Adipocyte (in vitro differentiated cells): ENCODE results near the gene CALML3.

Experiments used
- DNase-seq: peaks from one replicate; pipeline ENCODE4 v3.0.0-alpha.2; 2015; ENCODE audit warnings: low read depth
- H3K27me3 ChIP-seq: replicated peaks from 2 replicates; pipeline ENCODE4 v1.7.0; 2013; ENCODE audit warnings: mild to moderate bottlenecking, low read length, moderate library complexity; ENCODE audit not compliant: control insufficient read depth, insufficient read depth
- H3K36me3 ChIP-seq: 2 replicates; pipeline ENCODE4 v1.7.0; 2013; ENCODE audit warnings: low read length, mild to moderate bottlenecking, moderate library complexity; ENCODE audit not compliant: control insufficient read depth, insufficient read depth, severe bottlenecking
- H3K4me1 ChIP-seq: 2 replicates; pipeline ENCODE4 v1.7.0; 2013; ENCODE audit warnings: mild to moderate bottlenecking, low read length, moderate library complexity; ENCODE audit not compliant: control insufficient read depth, insufficient read depth
- H3K4me3 ChIP-seq: 2 replicates; pipeline ENCODE4 v1.7.0; 2013; ENCODE audit warnings: mild to moderate bottlenecking, low read length, moderate library complexity
- H3K9ac ChIP-seq: 2 replicates; pipeline ENCODE4 v1.7.0; 2013; ENCODE audit warnings: mild to moderate bottlenecking, low read length, moderate library complexity
- H3K9me3 ChIP-seq: 2 replicates; pipeline ENCODE4 v1.7.0; 2013; ENCODE audit warnings: mild to moderate bottlenecking, low read length, moderate library complexity; ENCODE audit not compliant: control insufficient read depth

Gene CALML3

GRCh38 chr10:5538892-5539651 lies 14.3 kb downstream of the CALML3 start:
- Histone ChIP-seq H3K9ac (no peak overlapping the region), H3K36me3 (no peaks in the 10 kb centered on the region), H3K4me1 (peaks cover 10% of the 10 kb centered on the region), H3K4me3 (no peak overlapping the region), H3K9me3 (peaks cover 28% of the 10 kb centered on the region), H3K27me3 (no peaks in the 10 kb centered on the region)
- DNase-seq = peak; percentile 15

- Histone ChIP-seq H3K27me3 (no peaks in the 10 kb centered on the region), H3K9me3 (peaks cover 32% of the 10 kb centered on the region), H3K4me1 (peaks cover 2% of the 10 kb centered on the region), H3K4me3 (no peak overlapping the region), H3K36me3 (no peaks in the 10 kb centered on the region), H3K9ac (no peak overlapping the region)
- no peak for DNase-seq
Measured at GRCh38 chr10:5540080-5540479, 15.3 kb downstream of the CALML3 start.

- DNase-seq = no peak
- peaks cover 32% of the 10 kb centered on the region for H3K9me3 ChIP-seq
- H3K9ac ChIP-seq = no peak overlapping the region
- no peaks in the 10 kb centered on the region for H3K27me3 ChIP-seq
- no peaks in the 10 kb centered on the region for H3K36me3 ChIP-seq
- H3K4me1 ChIP-seq = peaks cover 7% of the 10 kb centered on the region
- H3K4me3 ChIP-seq = no peak overlapping the region
Measured at GRCh38 chr10:5540891-5541290, 16.1 kb downstream of the CALML3 start.

GRCh38 chr10:5542100-5542499 lies 17.3 kb downstream of the CALML3 start:
- no peak overlapping the region for H3K4me3 ChIP-seq
- H3K4me1 ChIP-seq = peaks cover 17% of the 10 kb centered on the region
- H3K9ac ChIP-seq = no peak overlapping the region
- no peak for DNase-seq
- no peaks in the 10 kb centered on the region for H3K27me3 ChIP-seq
- peaks cover 32% of the 10 kb centered on the region for H3K9me3 ChIP-seq
- H3K36me3 ChIP-seq = no peaks in the 10 kb centered on the region

GRCh38 chr10:5543623-5544022 lies 18.9 kb downstream of the CALML3 start:
- no peaks in the 10 kb centered on the region for H3K36me3 ChIP-seq
- DNase-seq = peak; percentile 26
- no peak overlapping the region for H3K4me3 ChIP-seq
- no peak overlapping the region for H3K9ac ChIP-seq
- peaks cover 30% of the 10 kb centered on the region for H3K4me1 ChIP-seq
- H3K27me3 ChIP-seq = no peaks in the 10 kb centered on the region
- peaks cover 32% of the 10 kb centered on the region for H3K9me3 ChIP-seq

GRCh38 chr10:5544216-5544805 lies 19.6 kb downstream of the CALML3 start:
- Histone ChIP-seq H3K9ac (no peak overlapping the region), H3K9me3 (peaks cover 32% of the 10 kb centered on the region), H3K4me3 (no peak overlapping the region), H3K4me1 (peaks cover 37% of the 10 kb centered on the region), H3K27me3 (no peaks in the 10 kb centered on the region), H3K36me3 (no peaks in the 10 kb centered on the region)
- DNase-seq = no peak

- Histone ChIP-seq H3K36me3 (no peaks in the 10 kb centered on the region), H3K9me3 (peaks cover 32% of the 10 kb centered on the region), H3K4me3 (no peak overlapping the region), H3K9ac (no peak overlapping the region), H3K4me1 (peaks cover 37% of the 10 kb centered on the region), H3K27me3 (no peaks in the 10 kb centered on the region)
- no peak for DNase-seq
Measured at GRCh38 chr10:5545011-5545410, 20.2 kb downstream of the CALML3 start.

GRCh38 chr10:5545426-5545777 lies 20.6 kb downstream of the CALML3 start:
- Histone ChIP-seq H3K4me1 (peaks cover 37% of the 10 kb centered on the region), H3K36me3 (no peaks in the 10 kb centered on the region), H3K9me3 (peaks cover 32% of the 10 kb centered on the region), H3K9ac (no peak overlapping the region), H3K4me3 (no peak overlapping the region), H3K27me3 (no peaks in the 10 kb centered on the region)
- DNase-seq = no peak

GRCh38 chr10:5545778-5546710 lies 21.3 kb downstream of the CALML3 start:
- no peak for DNase-seq
- Histone ChIP-seq H3K27me3 (no peaks in the 10 kb centered on the region), H3K4me3 (no peak overlapping the region), H3K9ac (no peak overlapping the region), H3K36me3 (no peaks in the 10 kb centered on the region), H3K4me1 (peaks cover 37% of the 10 kb centered on the region), H3K9me3 (peaks cover 30% of the 10 kb centered on the region)

- Histone ChIP-seq H3K4me1 (peaks cover 37% of the 10 kb centered on the region), H3K9ac (no peak overlapping the region), H3K36me3 (no peaks in the 10 kb centered on the region), H3K4me3 (no peak overlapping the region), H3K9me3 (peaks cover 20% of the 10 kb centered on the region), H3K27me3 (no peaks in the 10 kb centered on the region)
- DNase-seq = no peak
Measured at GRCh38 chr10:5546891-5547680, 22.3 kb downstream of the CALML3 start.

- peaks cover 37% of the 10 kb centered on the region for H3K4me1 ChIP-seq
- no peak overlapping the region for H3K9ac ChIP-seq
- no peaks in the 10 kb centered on the region for H3K27me3 ChIP-seq
- H3K9me3 ChIP-seq = peaks cover 15% of the 10 kb centered on the region
- H3K36me3 ChIP-seq = no peaks in the 10 kb centered on the region
- no peak for DNase-seq
- peak overlapping the region; percentile 23 for H3K4me3 ChIP-seq
Measured at GRCh38 chr10:5547681-5547930, 22.8 kb downstream of the CALML3 start.
